Astrocyte (in vitro differentiated cells and primary cell): ENCODE data around the gene NCF2. TPM values are rescaled to one million over a fixed set of nuclear protein-coding genes. Genes with fewer than 3 reads are reported as not detected.

Experiments used
- DNase-seq: peaks from one replicate; pipeline ENCODE4 v3.0.0-alpha.2; 2010; ENCODE audit warnings: low read depth
- FAIRE-seq: peaks from 2 replicates; lab custom pipeline; 2011; peaks lifted over from hg19 to GRCh38; lab: Jason Lieb, UNC
- H2AFZ ChIP-seq: 2 replicates; pipeline ENCODE4 v1.6.0; 2012; ENCODE audit warnings: low read depth, low read length, inconsistent platforms
- H3K27ac ChIP-seq: 2 replicates; pipeline ENCODE4 v1.5.1; 2011; ENCODE audit warnings: low read depth, low read length, inconsistent platforms
- H3K27me3 ChIP-seq: 2 replicates; pipeline ENCODE4 v1.6.0; 2011; ENCODE audit warnings: low read length, inconsistent platforms; ENCODE audit not compliant: insufficient read depth
- H3K36me3 ChIP-seq: 2 replicates; pipeline ENCODE4 v1.5.1; 2011; ENCODE audit warnings: low read length, inconsistent platforms; ENCODE audit not compliant: insufficient read depth
- H3K4me1 ChIP-seq: 2 replicates; pipeline ENCODE4 v1.5.1; 2011; ENCODE audit warnings: low read length, inconsistent platforms; ENCODE audit not compliant: insufficient read depth
- H3K4me2 ChIP-seq: 2 replicates; pipeline ENCODE4 v1.6.0; 2012; ENCODE audit warnings: low read length, inconsistent platforms
- H3K4me3 ChIP-seq: 2 replicates; pipeline ENCODE4 v1.5.1; 2011; ENCODE audit warnings: low read depth, mild to moderate bottlenecking, low read length, inconsistent platforms; ENCODE audit not compliant: insufficient read depth
- H3K79me2 ChIP-seq: 2 replicates; pipeline ENCODE4 v1.6.0; 2012; ENCODE audit warnings: mild to moderate bottlenecking, low read length, inconsistent platforms; ENCODE audit not compliant: insufficient read depth
- H3K9ac ChIP-seq: 2 replicates; pipeline ENCODE4 v1.6.0; 2012; ENCODE audit warnings: mild to moderate bottlenecking, low read length, inconsistent platforms
- H3K9me3 ChIP-seq: 2 replicates; pipeline ENCODE4 v1.5.1; 2012; ENCODE audit warnings: low read depth, mild to moderate bottlenecking, low read length, inconsistent platforms; ENCODE audit not compliant: insufficient read depth
- H4K20me1 ChIP-seq: 2 replicates; pipeline ENCODE4 v1.6.0; 2012; ENCODE audit warnings: low read length, inconsistent platforms; ENCODE audit not compliant: insufficient read depth
- H3K27ac Mint-ChIP-seq: one replicate; pipeline ENCODE4 v1.8.0; 2021; ENCODE audit warnings: mild to moderate bottlenecking, mixed read lengths; ENCODE audit not compliant: unreplicated experiment
- H3K27me3 Mint-ChIP-seq: one replicate; pipeline ENCODE4 v1.8.0; 2021; ENCODE audit warnings: low read depth, mixed read lengths; ENCODE audit not compliant: unreplicated experiment
- H3K36me3 Mint-ChIP-seq: one replicate; pipeline ENCODE4 v1.8.0; 2021; ENCODE audit warnings: low read depth, mixed read lengths; ENCODE audit not compliant: unreplicated experiment
- H3K4me1 Mint-ChIP-seq: one replicate; pipeline ENCODE4 v1.8.0; 2021; ENCODE audit warnings: low read depth, mixed read lengths; ENCODE audit not compliant: unreplicated experiment
- H3K4me3 Mint-ChIP-seq: one replicate; pipeline ENCODE4 v1.8.0; 2021; ENCODE audit warnings: mild to moderate bottlenecking, moderate library complexity, mixed read lengths; ENCODE audit not compliant: unreplicated experiment
- H3K9me3 Mint-ChIP-seq: one replicate; pipeline ENCODE4 v1.8.0; 2021; ENCODE audit warnings: mild to moderate bottlenecking, mixed read lengths; ENCODE audit not compliant: unreplicated experiment
- CTCF ChIP-seq: IDR thresholded peaks from 2 replicates; pipeline ENCODE4 v1.5.1; 2011; ENCODE audit warnings: low read depth, mild to moderate bottlenecking, inconsistent platforms, low read length, moderate library complexity; ENCODE audit not compliant: insufficient read depth
- EZH2 ChIP-seq: IDR thresholded peaks from 2 replicates; pipeline ENCODE4 v1.6.1; 2012; ENCODE audit warnings: mild to moderate bottlenecking, low read length, inconsistent platforms; ENCODE audit not compliant: insufficient read depth
- total RNA-seq: library from RNA; stranded (reverse); gene quantifications from 2 replicates; pipeline ENCODE4 v1.2.1, GENCODE V29; 2021

NCF2 gene
- total RNA-seq, 1 donor from 2014 or later = 4.3 TPM

GRCh38 chr1:183635099-183635605 lies 44.9 kb upstream of the NCF2 start:
- Histone ChIP-seq H3K4me2 (peak overlapping the region; percentile 85), H3K27ac (peak overlapping the region; percentile 90), H4K20me1 (peaks cover 21% of the 10 kb centered on the region), H3K27me3 (no peaks in the 10 kb centered on the region), H3K36me3 (peaks cover 17% of the 10 kb centered on the region), H3K4me1 (peaks cover 22% of the 10 kb centered on the region), H3K4me3 (peak overlapping the region; percentile 90), H3K9ac (peak overlapping the region; percentile 94), H2AFZ (peak overlapping the region; percentile 73), H3K79me2 (peaks cover 71% of the 10 kb centered on the region), H3K9me3 (no peaks in the 10 kb centered on the region)
- Mint-ChIP-seq H3K27me3 (no peaks in the 10 kb centered on the region), H3K27ac (peak overlapping the region; percentile 98), H3K9me3 (no peaks in the 10 kb centered on the region), H3K4me3 (peak overlapping the region; percentile 99), H3K4me1 (peaks cover 8% of the 10 kb centered on the region), H3K36me3 (peaks cover 3% of the 10 kb centered on the region)
- DNase-seq (no peak), FAIRE-seq (no peak)
- TF ChIP-seq CTCF (no peak), EZH2 (no peak)

DNA sequence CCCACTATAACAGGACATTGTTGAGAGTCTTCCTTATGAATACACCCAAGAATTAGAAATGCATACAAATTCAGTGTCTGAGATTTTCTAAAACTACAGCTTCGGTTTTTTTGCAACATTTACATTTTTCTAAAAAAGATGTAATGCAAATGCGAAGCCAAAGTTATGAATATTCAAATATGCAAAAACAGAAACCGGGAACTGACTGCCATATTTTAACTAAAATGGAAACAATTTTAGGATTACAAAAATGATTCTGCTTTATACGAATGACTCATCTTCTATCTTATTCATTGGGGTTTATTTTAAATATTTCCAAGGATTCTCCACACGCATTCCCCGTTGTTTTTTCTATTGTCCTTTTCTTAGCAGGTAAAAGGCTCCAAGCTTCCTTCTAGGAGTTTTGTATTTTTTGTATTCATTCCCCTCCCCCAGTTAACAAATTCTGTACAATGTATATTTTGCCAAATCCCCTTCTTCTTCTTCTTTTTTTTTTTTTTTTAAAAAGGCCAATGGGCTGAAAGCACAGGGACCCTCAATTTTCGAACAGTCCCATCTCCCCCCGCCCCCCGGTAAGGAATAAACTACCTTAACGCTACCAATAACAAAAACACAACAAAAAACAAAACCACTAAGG lies 44.3 kb upstream of the NCF2 start:
- TF ChIP-seq EZH2 (no peak), CTCF (no peak)
- DNase-seq (no peak), FAIRE-seq (no peak)
- Mint-ChIP-seq H3K4me3 (peak overlapping the region; percentile 99), H3K27ac (peak overlapping the region; percentile 80), H3K4me1 (peaks cover 9% of the 10 kb centered on the region), H3K36me3 (peaks cover 3% of the 10 kb centered on the region), H3K27me3 (no peaks in the 10 kb centered on the region), H3K9me3 (no peaks in the 10 kb centered on the region)
- Histone ChIP-seq H3K79me2 (peaks cover 74% of the 10 kb centered on the region), H3K9ac (peak overlapping the region; percentile 94), H3K9me3 (no peaks in the 10 kb centered on the region), H4K20me1 (peaks cover 26% of the 10 kb centered on the region), H3K36me3 (peaks cover 23% of the 10 kb centered on the region), H3K27me3 (no peaks in the 10 kb centered on the region), H3K4me2 (peak overlapping the region; percentile 85), H2AFZ (no peak overlapping the region), H3K27ac (peak overlapping the region; percentile 90), H3K4me1 (peaks cover 22% of the 10 kb centered on the region), H3K4me3 (peak overlapping the region; percentile 90)
